Thyroid gland (tissue), 4 donors: Measurements from ENCODE around the gene RNF7. TPM values are rescaled to one million over a fixed set of nuclear protein-coding genes. Genes with fewer than 3 reads are reported as not detected.
"Not testable (repeated sequence)": the region's sequence is repeated elsewhere in the genome, so short reads cannot be mapped to it uniquely, and the experiment has no call there.

Source experiments
- DNase-seq, 2 donors: peaks; one replicate each; pipeline ENCODE4 v3.0.0-alpha.2; 2019
- H3K27ac ChIP-seq, 3 donors: fragments of 200-600 bp; sonication (generic); 1 replicate in 2 of 3; 2 replicates in 1 of 3; pipeline ENCODE4 v1.5.1; 2016 to 2019; ENCODE audit warnings: mild to moderate bottlenecking in 1 of 3, moderate library complexity in 1 of 3
- H3K27me3 ChIP-seq: fragments of 200-600 bp; sonication (generic); one replicate; pipeline ENCODE4 v1.5.1; 2019
- H3K36me3 ChIP-seq, 2 donors: fragments of 200-600 bp; sonication (generic); one replicate each; pipeline ENCODE4 v1.5.1; 2016 to 2019
- H3K4me1 ChIP-seq, 2 donors: fragments of 200-600 bp; sonication (generic); one replicate each; pipeline ENCODE4 v1.5.1; 2017 to 2019
- H3K4me3 ChIP-seq, 3 donors: fragments of 200-600 bp; sonication (generic); replicated peaks in 1 of 3; 1 replicate in 2 of 3; 2 replicates in 1 of 3; pipeline ENCODE4 v1.5.1; 2016; ENCODE audit warnings: mild to moderate bottlenecking in 1 of 3
- H3K9me3 ChIP-seq: fragments of 200-600 bp; sonication (generic); one replicate; pipeline ENCODE4 v1.5.1; 2017
- POLR2A ChIP-seq, 2 donors: fragments of 450-650 bp; IDR thresholded peaks; one replicate each; pipeline ENCODE4 v1.6.1; 2017; ENCODE audit warnings: antibody characterized with exemption in 2 of 2, mild to moderate bottlenecking in 2 of 2, moderate library complexity in 1 of 2
- WGBS, 2 donors: methylation state at CpG; one replicate each; pipeline ENCODE4 v1.1.5; 2017; 5-methylcytosine and 5-hydroxymethylcytosine counted together
- intact Hi-C: fragments of 100-400 bp; cut with DNase I; formaldehyde crosslinking; loops from one replicate; pipeline ENCODE4 v1.15.1; 2023
- total RNA-seq, 4 donors: library from RNA; depleted of rRNA; stranded (reverse); fragments of >200 nt; gene quantifications; one replicate each; pipeline ENCODE4 v1.2.3, GENCODE V29; 2016
- TF ChIP-seq, protein P1 (sequence below), 6 experiments: fragments of 200-600 bp in 3 of 6; fragments of 450-650 bp in 3 of 6; sonication (generic) in 3 of 6; IDR thresholded peaks; one replicate each; pipeline ENCODE4 v1.5.1; 2016 to 2019; ENCODE audit warnings: antibody characterized with exemption in 6 of 6, mild to moderate bottlenecking in 2 of 6, inconsistent platforms in 1 of 6, moderate library complexity in 1 of 6

Gene RNF7
- total RNA-seq, 4 donors from 2014 or later, result 56.5 to 114 (median 79.1) TPM

GRCh38 chr3:141788149-141788548 is 50.1 kb downstream of the RNF7 start:
- Histone ChIP-seq H3K9me3 (no peaks in the 10 kb centered on the region), H3K4me1 (peaks cover 0 to 5% of the 10 kb centered on the region in 2 donors), H3K36me3 (no peaks in the 10 kb centered on the region), H3K27ac (peak overlapping the region; percentile 23 to 54 (median 37)), H3K4me3 (no peak overlapping the region), H3K27me3 (no peaks in the 10 kb centered on the region)
- 60 to 63% methylated on average over 4 of the region's 4 CpGs for WGBS, 2 donors
- no peak for DNase-seq
- no peak for TF ChIP-seq POLR2A (IDR thresholded peaks at IDR 0.05)
- TF ChIP-seq, protein P1, sequence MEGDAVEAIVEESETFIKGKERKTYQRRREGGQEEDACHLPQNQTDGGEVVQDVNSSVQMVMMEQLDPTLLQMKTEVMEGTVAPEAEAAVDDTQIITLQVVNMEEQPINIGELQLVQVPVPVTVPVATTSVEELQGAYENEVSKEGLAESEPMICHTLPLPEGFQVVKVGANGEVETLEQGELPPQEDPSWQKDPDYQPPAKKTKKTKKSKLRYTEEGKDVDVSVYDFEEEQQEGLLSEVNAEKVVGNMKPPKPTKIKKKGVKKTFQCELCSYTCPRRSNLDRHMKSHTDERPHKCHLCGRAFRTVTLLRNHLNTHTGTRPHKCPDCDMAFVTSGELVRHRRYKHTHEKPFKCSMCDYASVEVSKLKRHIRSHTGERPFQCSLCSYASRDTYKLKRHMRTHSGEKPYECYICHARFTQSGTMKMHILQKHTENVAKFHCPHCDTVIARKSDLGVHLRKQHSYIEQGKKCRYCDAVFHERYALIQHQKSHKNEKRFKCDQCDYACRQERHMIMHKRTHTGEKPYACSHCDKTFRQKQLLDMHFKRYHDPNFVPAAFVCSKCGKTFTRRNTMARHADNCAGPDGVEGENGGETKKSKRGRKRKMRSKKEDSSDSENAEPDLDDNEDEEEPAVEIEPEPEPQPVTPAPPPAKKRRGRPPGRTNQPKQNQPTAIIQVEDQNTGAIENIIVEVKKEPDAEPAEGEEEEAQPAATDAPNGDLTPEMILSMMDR (IDR thresholded peaks at IDR 0.05), result no peak
- intact Hi-C loops, result no loop called here

DNA sequence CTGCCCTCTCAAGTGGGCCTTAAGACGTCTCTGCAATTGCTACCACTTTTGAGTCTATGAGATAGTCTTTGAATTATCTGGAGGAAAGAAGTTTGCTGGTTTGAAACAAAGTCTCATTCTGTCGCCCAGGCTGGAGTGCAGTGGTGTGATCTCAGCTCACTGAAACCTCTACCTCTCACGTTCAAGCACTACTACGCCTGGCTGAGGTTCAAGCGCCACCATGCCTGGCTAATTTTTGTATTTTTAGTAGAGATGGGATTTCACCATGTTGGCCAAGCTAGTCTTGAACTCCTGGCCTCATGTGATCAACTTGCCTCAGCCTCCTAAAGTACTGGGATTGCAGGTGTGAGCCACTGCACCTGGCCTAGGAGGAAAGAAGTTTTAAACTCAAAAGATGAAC is 50.7 kb downstream of the RNF7 start:
- H3K27ac ChIP-seq, result peak overlapping the region; percentile 23 to 54 (median 37)
- peak; percentile 71 to 84 for DNase-seq
- H3K9me3 ChIP-seq, H3K27me3 ChIP-seq, H3K4me1 ChIP-seq, H3K36me3 ChIP-seq, intact Hi-C loops, H3K4me3 ChIP-seq: not testable (repeated sequence)
- 40 to 42% methylated on average over 5 of the region's 5 CpGs for WGBS, 2 donors

GRCh38 chr3:141789281-141789680 is 51.2 kb downstream of the RNF7 start:
- Histone ChIP-seq H3K9me3 (no peaks in the 10 kb centered on the region), H3K4me3 (no peak overlapping the region), H3K27me3 (no peaks in the 10 kb centered on the region), H3K4me1 (peaks cover 0 to 5% of the 10 kb centered on the region in 2 donors), H3K27ac (peak overlapping the region in 1 of 3 donors; percentile 54), H3K36me3 (no peaks in the 10 kb centered on the region)
- no peak for DNase-seq
- 87 to 94% methylated on average over 7 of the region's 7 CpGs for WGBS, 2 donors
- intact Hi-C loops, result no loop called here
- TF ChIP-seq, protein P1 (IDR thresholded peaks at IDR 0.05), result no peak
- TF ChIP-seq POLR2A (IDR thresholded peaks at IDR 0.05), result no peak

- no peaks in the 10 kb centered on the region for H3K9me3 ChIP-seq
- intact Hi-C loops, result loop anchor here (10.0 kb wide), 1 partner anchor 85 kb away; the partner anchor contains the start of gene ATP1B3
Observed at GRCh38 chr3:141790171-141790570, 52.1 kb downstream of the RNF7 start.

DNA sequence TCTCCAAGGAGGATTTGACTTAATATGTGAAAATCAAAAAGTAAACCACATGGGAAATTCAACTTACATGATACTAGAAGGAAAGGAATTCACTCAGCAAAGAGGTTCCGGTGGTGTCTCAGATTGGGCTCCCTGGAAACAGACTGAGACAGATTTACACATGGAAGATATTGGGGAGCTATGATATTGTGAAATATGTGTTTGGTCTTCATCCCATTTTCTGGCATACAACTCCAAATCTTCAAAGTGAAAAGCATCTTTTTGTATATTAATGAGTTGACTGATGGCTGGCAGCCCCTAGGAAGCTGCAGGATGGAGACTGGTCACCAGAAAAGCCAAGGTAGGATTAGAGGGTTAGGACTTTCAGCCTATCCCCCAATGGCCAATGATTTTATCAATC is 54.4 kb downstream of the RNF7 start:
- no peak for TF ChIP-seq POLR2A (IDR thresholded peaks at IDR 0.05)
- TF ChIP-seq, protein P1 (IDR thresholded peaks at IDR 0.05), result no peak
- intact Hi-C loops, result loop anchor here (10.0 kb wide), 1 partner anchor 82 kb away; the partner anchor contains the start of gene ATP1B3
- no peak for DNase-seq

More at GRCh38 chr3:141790171-141790570, 52.1 kb downstream of the RNF7 start:
- H3K27me3 ChIP-seq, result no peaks in the 10 kb centered on the region
- WGBS, 2 donors, result 91 to 96% methylated on average over 4 of the region's 4 CpGs
- DNase-seq, result no peak
- H3K4me3 ChIP-seq, result no peak overlapping the region
- H3K36me3 ChIP-seq, result no peaks in the 10 kb centered on the region
- H3K27ac ChIP-seq, result no peak overlapping the region
- TF ChIP-seq POLR2A (IDR thresholded peaks at IDR 0.05), result no peak
- TF ChIP-seq, protein P1 (IDR thresholded peaks at IDR 0.05), result no peak
- H3K4me1 ChIP-seq, result peaks cover 0 to 5% of the 10 kb centered on the region in 2 donors

More for the DNA sequence above, 54.4 kb downstream of the RNF7 start:
- WGBS, 2 donors, result 92 to 100% methylated on average over 1 of the region's 1 CpG
- Histone ChIP-seq H3K9me3 (no peaks in the 10 kb centered on the region), H3K4me3 (no peak overlapping the region), H3K27ac (no peak overlapping the region), H3K36me3 (no peaks in the 10 kb centered on the region), H3K27me3 (no peaks in the 10 kb centered on the region), H3K4me1 (peaks cover 14 to 19% of the 10 kb centered on the region in 2 donors)
